Posterior vena cava (tissue), 2 donors: ENCODE data around the gene OR2T35. TPM values are rescaled to one million over a fixed set of nuclear protein-coding genes. Genes with fewer than 3 reads are reported as not detected.

Experiments
- DNase-seq: peaks from one replicate; pipeline ENCODE4 v3.0.0-alpha.2; 2020; ENCODE audit warnings: low spot score
- intact Hi-C, 2 donors: fragments of 100-400 bp; cut with DNase I; formaldehyde crosslinking; loops; one replicate each; pipeline versions ENCODE4 v1.14.1 to v1.14.2; 2022 to 2023
- total RNA-seq, 2 donors: library from RNA; stranded (reverse); fragmentation: NEBNext Ultra II Directional; extraction: Animal tissue kit (Norgen Biotek cat#: 25700); gene quantifications; one replicate each; pipeline ENCODE4 v1.2.1, GENCODE V29; 2021
- donor health status: DM: yes; HTN: yes; CAD: no.
- donor health status: DM: yes; HTN: yes; CAD: no.

OR2T35 gene
- total RNA-seq, 2 donors from 2014 or later: not detected

DNA sequence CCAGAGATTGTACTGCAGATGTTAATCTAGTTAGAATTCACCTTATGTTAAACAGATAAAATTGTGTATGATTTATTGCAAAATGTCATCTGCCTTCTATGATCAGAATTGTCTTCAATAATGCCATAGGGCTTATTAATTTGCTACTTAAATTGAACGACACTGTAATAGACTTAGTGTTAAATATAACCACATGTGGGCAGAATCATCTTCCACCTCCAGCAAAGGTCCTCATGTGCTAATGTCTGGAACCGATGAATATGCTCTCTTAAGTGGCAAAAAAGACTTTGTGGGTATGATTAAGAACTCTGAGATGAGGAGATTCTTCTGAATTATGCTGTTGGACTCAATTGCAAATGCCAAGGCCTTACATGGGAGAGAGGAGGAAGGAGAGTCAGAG is 14.5 kb downstream of the OR2T35 start:
- intact Hi-C loops: no loop called here
- DNase-seq: no peak

DNA sequence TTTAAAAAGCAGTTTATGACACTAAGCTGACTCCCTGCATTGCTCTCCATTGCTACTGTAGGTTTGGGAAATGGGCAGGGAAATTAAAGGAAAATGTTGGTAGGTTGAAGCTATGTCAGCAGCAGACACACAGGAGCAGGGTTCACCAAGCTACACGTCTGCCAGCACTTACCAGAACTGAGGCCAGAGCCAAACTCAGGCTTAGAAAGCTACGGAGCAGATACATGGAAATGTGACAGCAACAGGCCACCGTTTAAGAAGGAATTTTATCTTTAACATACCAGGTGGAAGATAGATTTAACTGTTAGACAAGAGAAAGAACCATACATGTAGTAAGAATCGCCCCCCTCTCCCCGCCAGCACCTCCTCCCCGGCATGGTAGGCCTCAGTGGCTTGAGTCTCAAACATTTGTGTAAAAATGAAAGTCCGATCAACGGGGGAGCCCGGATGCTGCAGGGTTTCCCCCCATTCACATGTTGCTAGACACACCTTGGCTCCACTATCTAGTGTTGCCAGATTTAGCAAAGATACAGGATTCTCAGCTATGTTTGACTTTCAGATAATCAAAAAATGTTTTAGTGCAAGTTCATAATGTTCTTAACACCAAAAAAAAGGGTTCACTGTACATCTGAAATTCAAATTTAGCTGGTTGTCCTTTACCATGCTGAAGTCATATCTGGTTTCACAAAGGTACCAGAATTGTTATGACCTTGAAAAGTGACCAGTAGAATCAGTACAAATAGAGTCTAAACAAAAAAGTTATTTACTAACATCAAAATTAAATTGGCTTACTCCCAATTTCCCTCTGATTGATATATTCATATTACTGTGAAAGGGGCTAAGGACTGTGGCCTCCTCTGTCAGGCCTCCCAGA is 16.9 kb downstream of the OR2T35 start:
- intact Hi-C loops: no loop called here

DNA sequence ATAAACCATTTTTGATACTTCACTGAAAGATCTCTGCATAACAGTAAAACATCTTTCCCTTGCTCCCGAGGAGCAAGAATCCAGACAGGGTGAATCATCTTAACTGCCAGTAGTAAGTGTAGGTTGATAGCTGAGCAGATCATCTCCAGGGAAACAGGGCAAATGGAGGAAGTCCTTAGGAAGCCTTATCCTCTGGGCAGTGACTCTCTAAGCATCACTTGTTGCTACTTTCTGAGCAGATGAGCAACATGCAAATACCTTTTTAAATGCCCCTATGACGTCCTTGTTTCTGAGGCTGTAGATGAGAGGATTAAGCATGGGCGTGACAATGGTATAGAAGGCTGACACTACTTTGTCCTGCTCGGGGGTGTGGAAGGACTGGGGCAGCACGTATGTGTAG is 19.1 kb downstream of the OR2T35 start:
- DNase-seq: no peak
- intact Hi-C loops: no loop called here

More for the DNA sequence above, 16.9 kb downstream of the OR2T35 start:
- no peak for DNase-seq

DNA sequence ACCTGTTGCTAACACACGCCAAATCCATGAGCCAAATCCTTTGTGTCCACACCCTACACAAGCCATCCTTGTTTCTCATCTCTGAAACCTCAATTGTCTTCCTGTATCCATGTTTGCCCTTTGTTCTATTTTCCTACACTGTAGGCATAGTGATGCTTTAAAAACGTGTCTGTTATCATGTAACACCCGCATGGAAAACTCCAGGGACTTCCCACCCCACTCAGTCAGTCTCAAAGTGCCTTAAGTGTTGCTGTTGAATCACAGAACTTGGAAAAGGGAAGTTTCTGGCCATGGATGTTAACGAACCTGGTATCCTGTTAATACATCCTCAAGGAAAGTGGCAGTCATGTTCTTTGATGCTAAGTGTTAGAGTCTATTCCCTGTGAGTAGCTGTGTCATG is 19.9 kb downstream of the OR2T35 start:
- intact Hi-C loops: no loop called here
- DNase-seq: no peak

DNA sequence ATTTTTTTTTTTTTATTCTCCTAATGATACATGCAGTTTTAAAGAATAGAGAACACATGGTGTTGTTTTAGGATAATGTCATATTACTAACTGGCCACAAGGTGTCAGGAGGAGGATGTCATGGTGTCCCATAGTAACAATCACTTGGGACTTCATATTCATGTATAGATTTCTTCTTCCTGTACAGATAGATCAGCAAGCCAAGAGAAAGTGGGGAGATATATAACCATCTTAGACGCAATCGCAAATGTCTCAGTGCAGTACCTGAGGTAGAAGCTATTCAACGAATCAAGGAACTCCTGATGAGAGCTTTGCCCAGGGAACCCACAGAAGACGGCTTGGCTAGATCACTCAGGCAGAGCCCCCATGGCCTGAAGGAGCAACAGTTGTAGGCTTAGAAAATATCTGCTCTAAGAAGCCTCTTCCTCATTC is 22.5 kb downstream of the OR2T35 start:
- intact Hi-C loops: no loop called here
- DNase-seq: no peak

DNA sequence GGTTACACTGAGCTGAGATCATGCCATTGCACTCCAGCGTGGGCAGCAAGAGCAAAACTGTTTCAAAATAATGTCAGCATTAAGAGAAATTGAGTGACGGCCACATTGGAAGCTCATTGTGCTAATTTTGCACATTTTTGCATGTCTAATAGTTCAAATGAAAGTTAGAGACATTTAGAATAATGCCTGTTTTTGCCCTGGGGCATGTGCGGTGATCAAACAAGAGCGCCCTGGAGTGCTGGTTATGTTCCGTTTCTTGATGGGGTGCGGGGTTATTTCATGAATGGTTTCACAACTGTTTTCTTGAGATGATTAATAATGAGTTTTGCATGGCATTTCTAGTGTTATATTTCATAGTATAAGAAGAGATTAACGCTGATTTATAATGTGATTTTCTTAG is 23.3 kb downstream of the OR2T35 start:
- DNase-seq: no peak

DNA sequence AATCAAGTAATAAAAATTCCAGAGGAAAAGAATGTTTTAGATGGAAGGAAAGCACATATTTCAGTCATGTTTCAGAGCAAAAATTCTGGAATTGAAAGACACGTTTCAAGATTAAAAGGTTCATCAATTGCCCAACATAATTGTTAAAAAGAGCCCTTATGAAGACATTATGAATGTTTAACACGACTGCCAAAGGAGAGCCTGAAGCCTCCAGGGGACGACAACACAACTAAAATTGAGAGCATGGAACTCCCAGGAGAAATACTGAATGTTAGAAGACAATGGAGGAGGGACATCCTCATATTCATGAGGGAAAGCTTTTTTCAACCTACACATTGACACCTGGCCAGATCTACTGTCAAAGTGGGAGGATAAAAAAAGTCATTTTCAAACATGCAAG is 26.2 kb downstream of the OR2T35 start:
- DNase-seq: no peak
- intact Hi-C loops: no loop called here

More for the DNA sequence above, 23.3 kb downstream of the OR2T35 start:
- intact Hi-C loops: no loop called here

DNA sequence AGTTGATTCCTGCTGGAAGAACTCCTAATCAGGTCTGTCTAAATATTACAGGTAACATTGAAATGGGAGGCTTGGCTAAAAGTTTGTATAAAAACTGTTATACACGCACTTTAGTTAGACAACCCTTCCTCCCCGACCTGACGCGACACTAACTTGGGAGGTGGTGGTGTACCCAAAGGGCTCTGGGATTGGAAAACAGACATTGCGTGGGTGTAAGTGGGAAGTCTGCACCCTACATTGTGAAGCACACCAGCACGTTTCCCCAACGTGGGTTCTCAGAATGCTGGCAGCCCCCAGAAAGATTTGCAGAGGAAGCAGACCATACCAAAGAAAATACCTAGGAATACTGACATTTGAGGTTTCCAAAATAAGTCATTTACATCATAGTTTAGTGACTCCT is 27.0 kb downstream of the OR2T35 start:
- intact Hi-C loops: no loop called here

DNA sequence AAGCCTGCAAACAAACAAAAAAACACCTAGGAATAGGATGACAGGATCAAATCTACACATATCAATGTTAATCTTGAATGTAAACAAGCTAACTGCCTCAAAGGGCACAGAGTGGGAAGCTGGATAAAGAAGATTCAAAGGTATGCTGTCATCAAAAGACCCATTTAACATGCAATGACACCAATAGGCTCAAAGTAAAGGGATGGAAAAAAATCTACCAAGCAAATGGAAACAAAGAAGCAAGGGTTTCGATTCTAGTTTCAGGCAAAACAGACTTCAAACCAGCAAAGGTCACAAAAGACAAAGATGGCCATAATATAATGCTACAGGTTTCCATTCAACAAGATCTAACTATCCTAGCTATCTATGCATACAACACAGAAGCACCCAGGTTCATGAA is 31.3 kb downstream of the OR2T35 start:
- intact Hi-C loops: no loop called here
- DNase-seq: no peak

More for the DNA sequence above, 27.0 kb downstream of the OR2T35 start:
- DNase-seq: no peak

DNA sequence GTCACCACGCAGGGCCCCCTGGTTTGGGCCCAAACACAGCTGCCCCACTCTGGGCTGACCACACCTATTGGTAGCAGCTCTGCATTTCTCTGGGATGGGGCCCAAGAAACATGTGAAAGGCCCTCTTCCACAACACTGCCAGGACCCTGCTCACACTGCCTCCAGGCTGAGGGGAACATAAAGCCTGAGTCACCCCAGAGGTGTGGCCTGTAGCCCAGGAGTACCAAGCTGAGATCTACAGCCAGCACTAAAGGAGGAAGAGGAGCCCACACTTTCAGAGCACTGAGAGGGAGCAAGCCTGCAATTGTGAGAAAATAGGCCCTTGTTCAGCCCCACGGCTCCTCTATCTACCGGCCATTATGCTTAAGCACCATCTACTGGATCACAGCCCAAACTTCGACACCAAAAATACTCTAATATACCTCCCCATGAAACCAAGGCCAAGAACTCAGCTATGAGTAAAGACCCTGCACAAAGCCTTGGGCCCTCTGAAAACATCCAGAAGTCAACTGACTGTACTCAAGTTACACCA is 33.1 kb downstream of the OR2T35 start:
- intact Hi-C loops: no loop called here
- DNase-seq: no peak

DNA sequence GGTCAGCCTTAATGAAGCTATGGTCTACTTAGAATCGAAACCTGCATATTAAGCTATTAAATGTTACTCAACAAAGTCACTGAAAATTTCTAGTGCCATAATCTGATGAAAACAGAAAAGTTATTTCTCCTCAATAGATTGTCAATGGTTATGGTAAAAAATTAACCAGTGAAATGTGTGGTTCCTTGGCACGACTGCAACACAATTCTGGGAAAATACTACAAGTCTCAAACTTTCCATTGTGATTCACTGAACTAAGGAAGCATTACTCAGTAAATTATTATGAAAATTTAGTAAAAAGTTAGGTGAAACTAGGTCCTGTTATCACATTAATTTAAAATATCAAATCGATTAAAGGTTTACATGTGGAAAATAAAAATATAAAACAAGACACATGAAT is 34.8 kb downstream of the OR2T35 start:
- intact Hi-C loops: no loop called here
- no peak for DNase-seq

DNA sequence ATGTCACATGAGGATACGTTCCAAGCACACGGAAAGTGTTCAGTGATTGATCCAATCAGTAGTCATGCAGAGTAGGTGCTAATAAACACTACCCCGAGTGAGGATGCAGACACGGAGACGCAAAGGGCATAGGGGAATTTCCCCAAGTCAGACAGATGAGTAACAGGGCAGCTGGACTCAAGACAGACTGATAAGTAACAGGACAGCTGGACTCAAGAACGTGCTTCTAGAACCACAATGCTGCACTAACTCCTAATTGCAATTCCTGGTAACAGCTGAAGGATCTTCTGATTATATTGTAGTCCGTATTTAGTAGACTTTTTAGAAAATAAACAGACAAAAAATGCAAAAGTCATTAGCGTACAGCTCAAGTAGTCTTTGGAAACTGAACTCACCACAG is 45.7 kb downstream of the OR2T35 start:
- no peak for DNase-seq
- intact Hi-C loops: no loop called here

DNA sequence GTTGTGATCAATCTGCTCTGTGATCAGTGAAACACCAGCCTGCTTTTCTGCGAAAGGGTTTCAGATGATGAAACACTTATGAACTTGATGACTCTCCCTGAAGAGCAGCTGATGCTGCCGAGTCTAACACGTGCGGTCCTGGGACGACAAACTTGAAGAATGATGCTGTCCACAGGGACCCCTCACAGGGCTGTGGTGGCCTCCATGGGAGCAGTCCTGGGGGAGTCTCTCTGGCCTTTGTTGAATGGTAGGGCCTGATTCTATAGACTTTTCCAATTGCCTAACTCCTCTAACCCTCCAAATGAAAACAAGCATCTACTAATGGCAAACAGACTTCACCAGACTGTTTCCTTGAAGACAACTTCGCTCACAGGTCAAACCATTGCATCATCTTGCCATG is 47.5 kb downstream of the OR2T35 start, which contains the start of gene OR2T10:
Gene OR2T10, minus strand, starts transcription at position 112 of the 400 bp plus-strand sequence. CDS start 3,932 bp downstream, outside the sequence.
- intact Hi-C loops: no loop called here
- DNase-seq: no peak

DNA sequence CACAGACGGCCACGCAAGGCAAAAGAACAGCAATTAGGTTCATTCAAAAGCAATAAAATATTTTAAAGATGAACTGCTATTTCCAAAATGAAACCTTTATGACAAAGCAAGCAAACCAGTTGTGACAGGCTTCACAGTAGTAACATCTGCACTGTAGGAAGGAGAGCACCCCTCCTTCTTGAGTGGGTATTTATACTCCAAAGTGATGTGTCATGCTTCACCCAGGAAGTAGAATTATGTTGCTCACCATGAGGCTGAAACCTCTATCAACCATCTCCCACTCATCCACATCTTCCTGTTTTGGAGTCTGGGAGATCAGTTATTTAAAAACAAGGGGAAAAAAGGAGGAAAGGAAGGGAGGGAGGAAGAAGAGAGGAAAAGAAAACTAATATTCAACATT is 48.5 kb downstream of the OR2T35 start:
- no peak for DNase-seq
- intact Hi-C loops: no loop called here

DNA sequence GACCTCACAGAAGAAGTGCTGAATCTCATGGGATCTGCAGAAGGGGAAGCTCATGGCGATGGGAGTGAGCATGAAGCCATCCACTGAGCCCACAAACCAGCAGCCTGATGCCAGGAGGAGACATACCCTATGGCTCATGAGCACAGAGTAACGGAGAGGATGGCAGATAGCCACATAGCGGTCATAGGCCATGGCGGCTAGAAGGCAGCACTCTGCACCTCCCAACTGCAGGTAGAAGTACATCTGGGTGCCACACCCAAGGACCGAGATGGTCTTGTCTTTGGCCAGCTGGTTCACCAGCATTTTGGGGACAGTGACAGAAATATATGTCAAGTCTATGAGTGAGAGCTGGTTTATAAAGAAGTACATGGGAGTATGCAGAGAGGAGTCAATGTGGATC is 51.9 kb downstream of the OR2T35 start:
- intact Hi-C loops: no loop called here
- DNase-seq: peak; percentile 55

DNA sequence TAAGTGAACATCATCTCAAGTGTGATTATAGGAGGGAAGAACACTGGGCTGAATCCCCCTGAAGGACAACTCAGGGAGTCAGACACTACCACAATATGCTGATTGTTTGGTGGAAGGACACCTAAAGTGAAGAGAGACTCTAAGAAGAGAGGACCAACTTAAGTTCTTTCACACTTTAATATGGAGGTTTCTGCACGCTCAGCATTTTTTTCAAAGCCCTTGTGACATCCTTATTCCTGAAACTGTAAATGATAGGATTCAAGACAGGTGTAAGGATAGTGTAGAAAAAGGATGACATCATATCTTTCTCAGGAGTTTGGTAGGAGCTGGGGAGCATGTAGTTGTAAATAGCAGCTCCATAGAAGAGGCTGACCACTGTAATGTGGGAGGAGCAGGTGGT is 52.4 kb downstream of the OR2T35 start:
- intact Hi-C loops: no loop called here
- no peak for DNase-seq

DNA sequence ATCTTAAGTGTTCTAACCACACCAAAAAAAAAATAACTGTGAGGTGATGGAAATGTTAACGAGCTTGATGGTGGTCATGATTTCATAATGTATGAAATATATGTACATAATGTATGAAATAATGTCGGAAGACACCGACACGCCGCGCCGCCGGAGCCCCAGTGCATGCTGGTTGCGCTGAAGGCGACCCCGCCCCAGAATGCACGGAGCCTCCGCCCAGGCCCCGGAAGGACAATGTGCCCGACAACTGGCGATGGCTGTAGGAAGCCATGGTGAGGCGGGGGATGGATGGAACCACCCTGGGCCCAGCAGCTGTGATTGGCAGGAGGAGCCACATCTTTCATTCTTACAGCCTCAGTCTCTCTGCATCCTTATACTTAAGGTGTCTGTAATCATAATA is 55.0 kb downstream of the OR2T35 start:
- intact Hi-C loops: no loop called here
- DNase-seq: peak; percentile 70

DNA sequence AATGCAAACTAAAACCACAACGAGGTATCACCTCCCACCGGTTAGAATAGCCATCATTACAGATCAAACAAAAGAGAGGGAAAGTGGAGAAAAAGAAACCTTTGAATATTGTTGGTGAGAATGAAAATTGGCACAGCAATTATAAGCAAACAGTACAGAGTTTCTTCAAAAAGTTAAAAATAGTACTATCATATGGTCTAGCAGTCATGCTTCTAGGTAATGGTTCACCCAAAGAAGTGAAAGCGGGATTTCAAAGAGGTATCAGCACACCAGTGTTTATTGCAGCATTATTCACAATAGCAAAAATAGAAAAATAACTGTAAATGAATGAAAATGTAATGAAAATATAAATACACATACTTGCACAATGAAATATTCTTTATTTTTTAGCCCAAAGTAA is 55.7 kb downstream of the OR2T35 start:
- no peak for DNase-seq
- intact Hi-C loops: no loop called here
